Immature natural killer cell (primary cell): ENCODE results near the gene PARP14. TPM values are rescaled to one million over a fixed set of nuclear protein-coding genes. Genes with fewer than 3 reads are reported as not detected.

ENCODE experiments used
- DNase-seq, 3 donors: peaks; one replicate each; pipeline ENCODE4 v3.0.0; 2022; ENCODE audit warnings: mixed read lengths in 1 of 3
- H3K27ac Mint-ChIP-seq, 6 donors: one replicate each; pipeline ENCODE4 v1.8.0; 2020; ENCODE audit warnings: mixed read lengths in 6 of 6, mild to moderate bottlenecking in 5 of 6, inconsistent platforms in 4 of 6, moderate library complexity in 3 of 6
- H3K27me3 Mint-ChIP-seq, 3 donors: one replicate each; pipeline ENCODE4 v1.8.0; 2020 to 2021; ENCODE audit warnings: low read depth in 3 of 3, mild to moderate bottlenecking in 3 of 3, mixed read lengths in 3 of 3, moderate library complexity in 3 of 3, inconsistent platforms in 1 of 3
- H3K36me3 Mint-ChIP-seq, 3 donors: one replicate each; pipeline ENCODE4 v1.8.0; 2020; ENCODE audit warnings: mixed read lengths in 3 of 3, inconsistent platforms in 2 of 3, mild to moderate bottlenecking in 2 of 3
- H3K4me1 Mint-ChIP-seq, 2 donors: one replicate each; pipeline ENCODE4 v1.8.0; 2020; ENCODE audit warnings: inconsistent platforms in 2 of 2, mild to moderate bottlenecking in 2 of 2, mixed read lengths in 2 of 2, moderate library complexity in 1 of 2
- H3K4me3 Mint-ChIP-seq, 5 donors: one replicate each; pipeline ENCODE4 v1.8.0; 2020; ENCODE audit warnings: mild to moderate bottlenecking in 5 of 5, mixed read lengths in 5 of 5, inconsistent platforms in 3 of 5, moderate library complexity in 3 of 5
- H3K9me3 Mint-ChIP-seq, 6 donors: one replicate each; pipeline ENCODE4 v1.8.0; 2020; ENCODE audit warnings: mild to moderate bottlenecking in 6 of 6, mixed read lengths in 6 of 6, inconsistent platforms in 4 of 6, moderate library complexity in 3 of 6
- polyA plus RNA-seq, 3 donors: library from polyadenylated mRNA; unstranded; fragments of 300-500 nt; fragmentation: Illumina TruSeq; gene quantifications; one replicate each; pipeline ENCODE4 v1.2.3, GENCODE V29; 2021

The PARP14 gene
- polyA plus RNA-seq, 3 donors from 2014 or later, result 8.6 to 25.9 (median 15.8) TPM

DNA sequence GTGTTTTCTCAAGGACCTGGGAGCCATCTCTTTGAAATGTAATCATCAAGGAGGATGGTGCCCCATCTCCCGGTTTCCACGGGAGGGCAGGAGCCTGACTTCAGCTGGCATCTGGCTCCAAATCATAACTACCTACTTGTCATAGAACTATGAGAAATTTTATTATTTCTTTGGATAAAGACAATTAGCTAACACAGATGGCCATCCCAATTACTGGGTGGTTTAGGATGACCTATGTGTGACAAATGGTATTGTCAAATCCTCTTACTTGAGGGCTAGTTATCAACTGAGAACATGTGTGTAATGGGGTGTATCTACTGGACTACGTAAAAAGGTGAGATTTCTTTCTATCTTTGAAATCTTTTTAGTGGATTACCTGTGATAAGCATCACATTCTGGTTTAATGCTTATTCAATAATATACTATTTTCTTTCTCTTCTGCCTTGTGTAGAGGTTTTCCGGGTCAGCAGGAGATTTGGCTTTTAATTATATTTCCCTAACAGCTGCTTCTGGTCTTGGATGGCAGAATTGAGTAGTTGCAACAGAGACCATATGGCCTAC, 15.3 kb upstream of the PARP14 start:
- Mint-ChIP-seq H3K9me3 (no peaks in the 10 kb centered on the region), H3K4me3 (no peak overlapping the region), H3K27ac (no peak overlapping the region), H3K36me3 (no peaks in the 10 kb centered on the region), H3K27me3 (peaks cover 3 to 6% (median 4%) of the 10 kb centered on the region in 3 donors), H3K4me1 (no peaks in the 10 kb centered on the region)
- DNase-seq, result no peak

DNA sequence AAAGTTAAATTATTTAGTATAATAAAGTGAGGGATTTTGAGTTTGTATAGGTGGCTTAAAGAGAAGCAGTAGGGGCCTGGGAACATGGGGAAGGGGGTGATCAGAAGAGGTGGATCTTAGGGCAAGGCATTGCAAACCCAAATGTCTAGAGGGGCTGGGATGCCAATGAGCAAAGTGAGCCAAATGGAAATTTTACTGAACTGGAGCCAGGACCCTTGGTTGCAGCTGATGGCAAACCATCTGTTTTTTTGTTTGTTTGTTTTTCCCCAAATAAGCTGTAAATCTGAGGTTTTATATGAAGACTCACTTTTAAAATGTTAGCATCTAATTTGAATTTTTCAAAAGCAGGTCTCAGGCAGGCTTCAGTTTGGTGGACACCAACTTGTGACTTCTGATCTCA, 14.8 kb upstream of the PARP14 start:
- H3K27ac Mint-ChIP-seq, result no peak overlapping the region
- H3K4me3 Mint-ChIP-seq, result no peak overlapping the region
- H3K4me1 Mint-ChIP-seq, result no peaks in the 10 kb centered on the region
- H3K36me3 Mint-ChIP-seq, result no peaks in the 10 kb centered on the region
- peaks cover 3 to 6% (median 5%) of the 10 kb centered on the region in 3 donors for H3K27me3 Mint-ChIP-seq
- H3K9me3 Mint-ChIP-seq, result no peaks in the 10 kb centered on the region
- no peak for DNase-seq

DNA sequence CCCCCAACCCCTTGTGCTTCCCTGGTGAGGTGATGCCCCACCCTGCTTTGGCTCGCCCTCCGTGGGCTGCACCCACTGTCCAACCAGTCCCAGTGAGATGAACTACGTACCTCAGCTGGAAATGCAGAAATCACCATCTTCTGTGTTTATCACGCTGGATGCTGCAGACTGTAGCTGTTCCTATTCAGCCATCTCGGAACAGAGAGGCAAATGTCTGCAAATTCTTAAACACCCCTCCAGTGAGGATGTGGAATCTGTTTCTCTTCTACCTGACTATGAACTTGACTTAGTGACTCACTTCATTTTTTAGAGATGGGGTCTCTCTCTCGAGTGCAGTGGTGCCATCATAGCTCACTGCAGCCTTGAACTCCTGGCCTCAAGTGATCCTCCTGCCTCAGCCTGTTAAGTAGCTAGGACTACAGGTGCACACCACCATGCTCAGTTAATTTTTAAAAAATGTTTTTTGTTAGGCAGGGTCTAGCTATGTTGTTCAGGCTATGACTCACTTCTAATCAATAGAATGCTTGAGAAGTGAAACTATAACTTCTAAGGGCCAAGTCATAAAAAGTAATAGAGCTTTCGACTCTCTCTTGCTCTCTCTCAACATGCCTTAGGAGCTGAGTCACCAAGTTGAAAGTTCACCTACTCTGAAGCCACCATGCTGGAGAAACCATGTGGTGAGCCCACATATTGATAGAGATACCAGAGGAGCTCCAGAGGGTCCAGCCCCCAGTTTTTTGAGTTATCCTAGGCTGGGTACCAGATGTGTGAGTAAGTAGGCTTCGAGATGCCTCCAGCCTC, 11.5 kb upstream of the PARP14 start:
- no peak for DNase-seq
- Mint-ChIP-seq H3K27ac (no peak overlapping the region), H3K4me1 (no peaks in the 10 kb centered on the region)

DNA sequence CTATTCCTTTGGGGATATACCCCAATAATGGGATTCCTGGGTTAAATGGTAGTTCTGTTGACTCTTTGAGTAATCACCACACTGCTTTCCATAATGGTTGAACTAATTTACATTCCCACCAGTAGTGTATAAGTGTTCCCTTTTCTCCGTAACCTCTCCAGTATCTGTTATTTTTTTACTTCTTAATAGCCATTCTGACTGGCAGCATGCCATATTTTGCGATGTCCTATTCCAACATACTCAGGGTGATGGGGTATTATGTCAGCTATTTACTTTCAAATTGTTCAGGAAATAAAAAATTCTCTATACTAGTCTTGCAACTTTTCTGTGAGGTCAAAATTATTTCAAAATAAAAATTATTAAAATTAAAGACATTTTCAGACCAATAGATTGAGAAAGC, 9.1 kb upstream of the PARP14 start:
- Mint-ChIP-seq H3K27ac (no peak overlapping the region), H3K36me3 (no peaks in the 10 kb centered on the region), H3K4me3 (no peak overlapping the region), H3K27me3 (peaks cover 3 to 5% (median 4%) of the 10 kb centered on the region in 3 donors), H3K4me1 (no peaks in the 10 kb centered on the region), H3K9me3 (no peaks in the 10 kb centered on the region)
- DNase-seq, result no peak

More for the DNA sequence above, 11.5 kb upstream of the PARP14 start:
- H3K36me3 Mint-ChIP-seq, result no peaks in the 10 kb centered on the region
- no peaks in the 10 kb centered on the region for H3K9me3 Mint-ChIP-seq
- H3K4me3 Mint-ChIP-seq, result no peak overlapping the region
- peaks cover 3 to 5% (median 3%) of the 10 kb centered on the region in 3 donors for H3K27me3 Mint-ChIP-seq

DNA sequence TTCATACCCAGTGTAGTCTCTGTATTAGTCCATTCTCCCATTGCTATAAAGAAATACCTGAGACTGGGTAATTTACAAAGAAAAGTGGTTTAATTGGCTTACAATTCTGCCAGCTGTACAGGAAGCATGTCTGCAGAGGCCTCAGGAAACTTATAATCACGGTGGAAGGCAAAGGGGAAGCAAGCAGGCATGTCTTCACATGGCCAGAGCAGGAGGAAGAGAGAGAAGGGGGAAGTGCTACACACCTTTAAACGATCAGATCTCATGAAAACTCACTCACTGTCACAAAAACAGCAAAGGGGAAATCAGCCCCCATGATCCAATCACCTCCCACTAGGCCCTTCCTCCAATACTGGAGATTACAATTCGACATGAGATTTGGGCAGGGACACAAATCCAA, 6.3 kb upstream of the PARP14 start:
- H3K27me3 Mint-ChIP-seq, result peaks cover 0 to 3% (median 2%) of the 10 kb centered on the region in 3 donors
- no peak overlapping the region for H3K4me3 Mint-ChIP-seq
- no peaks in the 10 kb centered on the region for H3K36me3 Mint-ChIP-seq
- peaks cover 0 to 1% (median 0%) of the 10 kb centered on the region in 6 donors for H3K9me3 Mint-ChIP-seq
- no peak for DNase-seq
- H3K4me1 Mint-ChIP-seq, result peaks cover 9 to 13% of the 10 kb centered on the region in 2 donors
- H3K27ac Mint-ChIP-seq, result no peak overlapping the region

DNA sequence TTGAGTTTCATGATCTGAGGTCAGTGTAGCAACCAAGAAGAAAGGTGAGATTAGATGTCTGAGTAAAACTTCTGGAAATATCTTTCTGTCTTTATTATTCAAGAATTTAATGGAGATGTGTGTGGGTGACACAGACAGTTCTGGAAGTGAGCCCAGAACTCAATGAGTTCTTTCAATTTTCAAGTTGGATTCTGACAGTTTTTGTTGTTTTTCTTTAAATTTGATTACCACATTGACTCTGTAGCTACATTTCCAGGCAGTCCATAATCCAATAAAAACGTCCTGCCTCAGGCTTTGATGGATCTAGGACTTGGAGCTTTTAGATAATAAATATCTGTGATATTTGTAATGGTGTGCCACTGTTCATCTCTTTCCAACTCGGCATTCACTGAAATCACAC, 3.9 kb upstream of the PARP14 start:
- Mint-ChIP-seq H3K27me3 (peaks cover 0 to 12% (median 2%) of the 10 kb centered on the region in 3 donors), H3K9me3 (peaks cover 0 to 1% (median 0%) of the 10 kb centered on the region in 6 donors), H3K4me3 (no peak overlapping the region), H3K4me1 (peaks cover 30 to 35% of the 10 kb centered on the region in 2 donors), H3K36me3 (no peaks in the 10 kb centered on the region), H3K27ac (no peak overlapping the region)
- no peak for DNase-seq

DNA sequence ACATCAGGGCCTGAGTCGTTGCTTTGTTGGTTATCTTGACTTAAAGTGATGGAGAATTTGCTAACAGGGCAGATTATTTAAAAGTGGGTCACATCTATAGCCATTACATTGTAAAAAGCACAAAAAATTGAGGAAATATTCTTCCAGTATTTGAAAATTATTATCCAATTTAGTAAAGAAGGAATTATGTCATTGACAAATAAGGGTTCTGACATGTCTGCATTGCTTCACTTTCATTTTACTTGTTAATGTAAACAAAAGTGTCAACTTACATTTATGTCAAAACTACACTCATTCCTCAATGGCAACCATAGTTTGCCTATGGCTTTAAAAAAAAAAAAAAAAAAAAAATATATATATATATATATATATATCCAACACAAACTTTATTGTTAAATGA, 3.4 kb upstream of the PARP14 start:
- Mint-ChIP-seq H3K4me3 (no peak overlapping the region), H3K27ac (no peak overlapping the region), H3K27me3 (peaks cover 0 to 12% (median 2%) of the 10 kb centered on the region in 3 donors), H3K9me3 (peaks cover 0 to 1% (median 0%) of the 10 kb centered on the region in 6 donors), H3K36me3 (no peaks in the 10 kb centered on the region), H3K4me1 (peaks cover 35 to 40% of the 10 kb centered on the region in 2 donors)
- no peak for DNase-seq

DNA sequence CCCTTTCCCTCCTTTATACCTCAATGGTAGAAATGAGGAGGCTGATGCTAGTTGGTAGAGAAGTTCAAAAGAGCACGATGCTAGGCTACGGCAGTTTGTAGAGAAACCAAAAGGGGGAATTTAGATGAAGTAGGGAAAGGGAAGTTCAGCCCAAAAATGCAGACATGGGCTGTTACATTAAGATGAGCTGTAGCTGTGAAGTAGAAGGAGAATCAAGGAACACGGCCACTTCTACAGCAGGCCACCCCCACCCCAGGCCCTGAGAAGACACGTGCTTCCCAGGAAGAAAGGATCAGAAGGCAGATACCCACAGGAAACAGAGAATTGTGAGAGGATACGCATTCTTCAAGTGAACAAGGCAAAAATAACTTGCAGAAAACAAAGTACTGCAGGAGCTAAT, 2.1 kb upstream of the PARP14 start:
- H3K9me3 Mint-ChIP-seq, result peaks cover 0 to 1% (median 0%) of the 10 kb centered on the region in 6 donors
- no peaks in the 10 kb centered on the region for H3K36me3 Mint-ChIP-seq
- peak overlapping the region in 3 of 5 donors; percentile 3 to 46 (median 28) for H3K4me3 Mint-ChIP-seq
- H3K4me1 Mint-ChIP-seq, result peaks cover 48 to 53% of the 10 kb centered on the region in 2 donors
- no peak for DNase-seq
- H3K27me3 Mint-ChIP-seq, result peaks cover 2 to 12% (median 2%) of the 10 kb centered on the region in 3 donors
- peak overlapping the region in 5 of 6 donors; percentile 1 to 96 (median 51) for H3K27ac Mint-ChIP-seq

DNA sequence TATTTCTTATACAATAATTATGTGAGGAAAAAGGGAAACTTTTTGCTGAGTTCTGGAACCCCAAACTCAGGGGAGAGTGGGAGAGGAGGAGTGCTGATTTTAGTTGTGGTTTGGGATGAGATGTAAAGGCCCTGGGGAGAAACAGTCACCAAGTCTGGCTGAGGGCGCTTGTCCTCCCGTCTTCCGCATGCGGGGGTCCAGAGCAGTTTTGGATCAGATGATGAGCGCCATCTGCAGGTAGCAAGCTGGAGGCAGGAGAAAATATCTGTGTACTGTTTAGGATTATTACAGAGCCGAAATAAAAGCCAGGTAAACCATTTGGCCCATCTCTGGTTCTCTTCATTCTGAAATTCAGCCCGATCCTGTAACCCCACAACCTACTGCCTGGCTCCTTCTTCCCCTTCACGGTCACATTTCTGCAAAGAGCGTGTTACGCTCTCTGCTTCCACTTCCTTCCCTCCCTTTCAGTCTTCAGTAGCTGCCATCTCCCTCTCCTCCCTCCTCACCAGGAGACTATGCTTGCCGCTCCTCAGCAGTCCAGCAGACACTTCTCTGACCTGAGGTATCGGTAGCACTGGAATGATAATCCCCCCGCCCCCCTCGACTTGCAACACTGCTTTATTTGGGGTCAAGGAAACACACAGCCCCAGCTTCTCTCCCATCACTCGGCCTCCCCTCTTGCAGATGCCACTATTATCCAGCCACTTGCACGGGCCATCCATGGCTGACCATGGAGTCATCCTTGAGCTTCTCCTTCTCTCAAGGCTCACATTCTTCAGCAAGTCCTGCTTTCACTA, 1.4 kb upstream of the PARP14 start:
- H3K36me3 Mint-ChIP-seq, result no peaks in the 10 kb centered on the region
- H3K9me3 Mint-ChIP-seq, result peaks cover 0 to 1% (median 0%) of the 10 kb centered on the region in 6 donors
- peak; percentile 75 to 82 (median 81) for DNase-seq
- H3K27ac Mint-ChIP-seq, result peak overlapping the region; percentile 93 to 98 (median 96)
- peaks cover 2 to 12% (median 2%) of the 10 kb centered on the region in 3 donors for H3K27me3 Mint-ChIP-seq
- peak overlapping the region; percentile 83 to 98 (median 92) for H3K4me3 Mint-ChIP-seq
- peaks cover 51 to 60% of the 10 kb centered on the region in 2 donors for H3K4me1 Mint-ChIP-seq

DNA sequence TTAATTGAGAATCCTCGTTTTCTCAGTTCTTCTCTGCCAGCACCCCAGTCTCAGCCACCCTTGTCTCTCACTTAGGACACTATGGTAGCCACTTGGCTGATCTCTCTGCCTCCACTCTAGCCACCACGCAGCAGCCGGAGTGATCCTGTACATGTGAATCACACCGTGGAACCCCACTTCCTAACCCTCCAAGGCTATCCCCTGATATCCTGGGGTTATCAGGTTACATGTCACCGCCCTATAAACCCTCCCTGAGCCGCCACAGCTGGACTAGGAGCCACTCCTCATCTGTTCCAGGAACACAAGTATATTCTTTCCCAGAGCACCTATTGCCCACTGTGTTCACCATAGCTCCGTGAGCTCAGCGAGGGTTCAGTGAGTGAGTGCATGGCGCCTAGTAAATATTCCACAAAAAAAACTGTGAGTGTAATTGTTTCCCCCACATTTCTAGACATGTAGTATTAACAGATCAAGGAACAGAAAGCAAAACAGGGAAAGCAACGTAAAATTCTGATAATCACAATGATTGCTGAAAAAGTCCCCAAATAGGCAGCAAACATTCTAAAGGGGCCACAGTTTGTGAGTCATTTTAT, 661 bp upstream of the PARP14 start:
- Mint-ChIP-seq H3K4me1 (peaks cover 56 to 67% of the 10 kb centered on the region in 2 donors), H3K9me3 (peaks cover 0 to 1% (median 0%) of the 10 kb centered on the region in 6 donors), H3K27ac (peak overlapping the region; percentile 93 to 98 (median 96)), H3K36me3 (peaks cover 0 to under 1% (median 0%) of the 10 kb centered on the region in 3 donors), H3K27me3 (peaks cover 0 to 12% (median 2%) of the 10 kb centered on the region in 3 donors), H3K4me3 (peak overlapping the region; percentile 83 to 98 (median 92))
- peak; percentile 5 to 12 (median 8) for DNase-seq

DNA sequence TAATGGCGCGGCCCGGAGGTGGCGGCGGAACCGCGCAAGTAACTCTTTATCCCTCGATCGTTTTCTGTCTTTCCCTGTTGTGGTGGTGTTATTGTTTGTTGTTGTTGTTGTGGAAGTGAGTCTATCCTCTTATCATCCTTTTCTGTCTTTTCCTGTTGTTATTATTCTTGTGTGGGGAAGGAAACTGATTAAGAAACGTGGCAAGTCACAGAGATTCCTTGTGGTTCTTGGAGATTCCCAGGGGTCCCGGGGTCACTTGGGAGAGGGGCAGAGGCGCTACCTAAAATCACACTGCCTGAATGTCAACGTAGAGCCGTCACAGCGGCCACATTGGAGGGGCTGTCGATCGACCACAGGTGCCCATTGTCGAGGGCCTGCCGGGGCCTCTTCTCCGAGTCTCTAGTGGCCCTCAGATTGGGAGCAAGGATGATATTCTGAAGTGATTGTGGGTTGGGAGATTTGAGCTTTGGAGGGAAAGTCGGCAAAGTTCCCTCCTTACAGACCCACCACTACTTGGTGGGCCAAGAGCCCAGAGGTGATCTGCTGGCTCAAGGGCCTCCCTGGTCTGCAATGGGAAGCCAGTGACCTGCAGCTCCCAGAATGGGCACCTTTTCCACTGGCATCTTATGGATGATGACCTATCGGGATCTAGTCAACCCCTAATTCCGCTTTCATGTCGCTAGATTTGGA, 790 bp downstream of the PARP14 start:
- H3K4me1 Mint-ChIP-seq, result peaks cover 59 to 70% of the 10 kb centered on the region in 2 donors
- peaks cover 0 to 1% (median 0%) of the 10 kb centered on the region in 6 donors for H3K9me3 Mint-ChIP-seq
- no peak for DNase-seq
- peaks cover 0 to 5% (median under 1%) of the 10 kb centered on the region in 3 donors for H3K36me3 Mint-ChIP-seq
- H3K4me3 Mint-ChIP-seq, result peak overlapping the region; percentile 91 to 98 (median 95)
- peaks cover 0 to 12% (median 2%) of the 10 kb centered on the region in 3 donors for H3K27me3 Mint-ChIP-seq
- peak overlapping the region; percentile 94 to 98 (median 96) for H3K27ac Mint-ChIP-seq

DNA sequence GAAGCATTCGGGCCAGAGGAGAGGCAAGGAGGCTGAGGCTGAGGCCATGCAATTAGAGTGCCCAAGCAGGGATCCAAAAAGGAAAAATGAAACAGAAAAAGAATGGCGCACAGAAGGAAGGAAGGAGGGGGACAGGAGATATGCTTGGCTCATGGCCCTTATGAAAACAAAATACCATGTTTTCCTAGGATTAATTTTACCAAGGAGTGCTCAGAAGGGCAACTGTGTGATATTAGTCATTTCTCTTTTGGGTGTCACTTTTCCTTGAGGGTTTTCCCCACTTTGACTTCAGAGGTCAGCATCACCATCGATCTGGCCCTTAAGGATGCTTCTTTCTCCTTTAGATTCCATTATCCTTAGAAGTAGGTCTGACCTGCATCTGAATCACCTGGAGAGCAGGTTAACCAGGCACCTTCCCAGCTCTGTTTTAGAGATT, 1.4 kb downstream of the PARP14 start:
- Mint-ChIP-seq H3K4me3 (peak overlapping the region; percentile 91 to 98 (median 95)), H3K27ac (peak overlapping the region; percentile 94 to 98 (median 96)), H3K9me3 (peaks cover 0 to 1% (median 0%) of the 10 kb centered on the region in 6 donors), H3K27me3 (peaks cover 0 to 12% (median 2%) of the 10 kb centered on the region in 3 donors), H3K4me1 (peaks cover 63 to 76% of the 10 kb centered on the region in 2 donors), H3K36me3 (peaks cover 0 to 6% (median 5%) of the 10 kb centered on the region in 3 donors)
- DNase-seq, result no peak
